Esophagus muscularis mucosa (tissue), 3 donors: Measurements from ENCODE around the gene PPP2R3B.

ENCODE experiments used
- POLR2AphosphoS5 ChIP-seq, 2 donors: sonication (generic); formaldehyde crosslinking; IDR thresholded peaks; one replicate each; pipeline ENCODE4 v1.6.1; 2017; ENCODE audit warnings: antibody characterized with exemption in 2 of 2
- TF ChIP-seq, protein P1 (sequence below), 3 experiments: fragments of 200-600 bp in 2 of 3; fragments of 450-650 bp in 1 of 3; sonication (generic) in 2 of 3; IDR thresholded peaks; one replicate each; pipeline ENCODE4 v1.5.1; 2017 to 2019; ENCODE audit warnings: antibody characterized with exemption in 3 of 3, mild to moderate bottlenecking in 2 of 3, moderate library complexity in 1 of 3

DNA sequence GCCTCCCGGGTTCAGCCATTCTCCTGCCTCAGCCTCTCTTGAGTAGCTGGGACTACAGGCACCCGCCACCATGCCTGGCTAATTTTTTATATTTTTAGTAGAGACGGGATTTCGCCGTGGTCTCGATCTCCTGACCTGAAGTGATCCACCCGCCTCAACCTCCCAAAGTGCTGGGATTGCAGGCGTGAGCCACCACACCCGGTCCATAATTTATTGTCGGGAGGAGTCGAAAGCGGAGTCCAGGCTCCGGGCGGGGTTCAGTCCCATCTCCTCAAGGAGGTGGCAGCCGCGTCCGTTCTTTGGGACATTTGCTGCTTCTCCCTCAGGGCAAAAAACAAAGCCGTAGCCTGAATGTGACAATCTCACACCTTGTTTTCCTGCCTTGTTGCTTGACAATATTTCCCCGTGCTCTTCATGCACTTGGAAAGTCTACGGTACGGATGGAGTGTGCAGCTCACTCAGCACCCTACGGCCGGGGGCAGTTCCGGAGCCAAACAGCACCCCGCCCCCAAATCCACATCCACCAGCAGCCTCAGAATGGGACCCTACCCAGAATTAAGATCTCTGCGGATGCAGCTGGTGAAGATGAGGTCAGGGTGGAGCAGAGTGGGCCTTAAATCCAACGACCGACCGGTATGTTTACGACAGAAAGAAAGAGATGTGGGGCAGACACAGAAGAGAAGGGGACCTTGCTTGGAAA, 77.7 kb downstream of the PPP2R3B start:
- TF ChIP-seq, protein P1, sequence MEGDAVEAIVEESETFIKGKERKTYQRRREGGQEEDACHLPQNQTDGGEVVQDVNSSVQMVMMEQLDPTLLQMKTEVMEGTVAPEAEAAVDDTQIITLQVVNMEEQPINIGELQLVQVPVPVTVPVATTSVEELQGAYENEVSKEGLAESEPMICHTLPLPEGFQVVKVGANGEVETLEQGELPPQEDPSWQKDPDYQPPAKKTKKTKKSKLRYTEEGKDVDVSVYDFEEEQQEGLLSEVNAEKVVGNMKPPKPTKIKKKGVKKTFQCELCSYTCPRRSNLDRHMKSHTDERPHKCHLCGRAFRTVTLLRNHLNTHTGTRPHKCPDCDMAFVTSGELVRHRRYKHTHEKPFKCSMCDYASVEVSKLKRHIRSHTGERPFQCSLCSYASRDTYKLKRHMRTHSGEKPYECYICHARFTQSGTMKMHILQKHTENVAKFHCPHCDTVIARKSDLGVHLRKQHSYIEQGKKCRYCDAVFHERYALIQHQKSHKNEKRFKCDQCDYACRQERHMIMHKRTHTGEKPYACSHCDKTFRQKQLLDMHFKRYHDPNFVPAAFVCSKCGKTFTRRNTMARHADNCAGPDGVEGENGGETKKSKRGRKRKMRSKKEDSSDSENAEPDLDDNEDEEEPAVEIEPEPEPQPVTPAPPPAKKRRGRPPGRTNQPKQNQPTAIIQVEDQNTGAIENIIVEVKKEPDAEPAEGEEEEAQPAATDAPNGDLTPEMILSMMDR (IDR thresholded peaks at IDR 0.05), result no peak
- TF ChIP-seq POLR2AphosphoS5 (IDR thresholded peaks at IDR 0.05), result no peak
